Measurements from ENCODE around the gene TRIM67.

DNA sequence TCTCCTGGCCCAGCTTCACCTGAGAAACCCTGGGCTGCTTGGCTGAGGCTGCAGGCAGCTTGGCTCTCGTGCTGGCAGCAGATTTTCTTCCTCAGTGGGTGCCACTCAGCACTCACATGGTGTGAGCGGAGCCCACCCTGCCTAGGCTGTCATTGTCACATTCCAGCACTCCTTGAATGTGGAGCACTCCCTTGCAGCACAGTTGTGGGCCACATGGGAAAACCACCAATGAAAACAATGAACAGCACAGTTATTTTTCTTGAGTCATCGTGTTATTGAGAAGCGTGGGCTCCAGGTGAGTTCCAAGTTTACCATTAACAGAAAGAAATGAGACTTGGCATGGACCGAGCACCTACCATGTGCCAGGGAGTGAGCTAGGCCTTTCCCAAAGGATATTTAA, 27.2 kb upstream of the TRIM67 start:
- TF ChIP-seq, protein P1, sequence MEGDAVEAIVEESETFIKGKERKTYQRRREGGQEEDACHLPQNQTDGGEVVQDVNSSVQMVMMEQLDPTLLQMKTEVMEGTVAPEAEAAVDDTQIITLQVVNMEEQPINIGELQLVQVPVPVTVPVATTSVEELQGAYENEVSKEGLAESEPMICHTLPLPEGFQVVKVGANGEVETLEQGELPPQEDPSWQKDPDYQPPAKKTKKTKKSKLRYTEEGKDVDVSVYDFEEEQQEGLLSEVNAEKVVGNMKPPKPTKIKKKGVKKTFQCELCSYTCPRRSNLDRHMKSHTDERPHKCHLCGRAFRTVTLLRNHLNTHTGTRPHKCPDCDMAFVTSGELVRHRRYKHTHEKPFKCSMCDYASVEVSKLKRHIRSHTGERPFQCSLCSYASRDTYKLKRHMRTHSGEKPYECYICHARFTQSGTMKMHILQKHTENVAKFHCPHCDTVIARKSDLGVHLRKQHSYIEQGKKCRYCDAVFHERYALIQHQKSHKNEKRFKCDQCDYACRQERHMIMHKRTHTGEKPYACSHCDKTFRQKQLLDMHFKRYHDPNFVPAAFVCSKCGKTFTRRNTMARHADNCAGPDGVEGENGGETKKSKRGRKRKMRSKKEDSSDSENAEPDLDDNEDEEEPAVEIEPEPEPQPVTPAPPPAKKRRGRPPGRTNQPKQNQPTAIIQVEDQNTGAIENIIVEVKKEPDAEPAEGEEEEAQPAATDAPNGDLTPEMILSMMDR (IDR thresholded peaks at IDR 0.05) = no peak
- TF ChIP-seq POLR2A (IDR thresholded peaks at IDR 0.05) = no peak

All from body of pancreas (tissue), 4 donors.